Activated naive CD4-positive, alpha-beta T cell treated with anti-CD3 and anti-CD28 coated beads, Interleukin-2, amount 50 U/mL, for 72 hours (primary cell): ENCODE measurements around the gene CCDC149. TPM values are rescaled to one million over a fixed set of nuclear protein-coding genes. Genes with fewer than 3 reads are reported as not detected.
A peak's percentile ranks its signal among the peaks of the same experiment; 100 is the strongest.

ENCODE experiments used
- ATAC-seq, 2 donors: fragments of 150-1000 bp; cut with Tn5 transposase; 2 replicates each; pipeline ENCODE4 v1.10.0; 2021; ENCODE audit warnings: mild to moderate bottlenecking in 2 of 2, moderate library complexity in 2 of 2
- DNase-seq, 2 donors: peaks; one replicate each; pipeline ENCODE4 v3.0.0; 2021 to 2022; ENCODE audit warnings: low spot score in 2 of 2
- H3K27ac Mint-ChIP-seq, 2 donors: one replicate each; pipeline ENCODE4 v1.8.0; 2022; ENCODE audit warnings: mild to moderate bottlenecking in 2 of 2, mixed read lengths in 2 of 2
- H3K36me3 Mint-ChIP-seq, 2 donors: one replicate each; pipeline ENCODE4 v1.8.0; 2022; ENCODE audit warnings: mixed read lengths in 2 of 2
- H3K9me3 Mint-ChIP-seq, 2 donors: one replicate each; pipeline ENCODE4 v1.8.0; 2022; ENCODE audit warnings: mixed read lengths in 2 of 2
- total RNA-seq, 2 donors: library from RNA; stranded (reverse); gene quantifications; one replicate each; pipeline ENCODE4 v1.2.3, GENCODE V29; 2022

Gene CCDC149
- total RNA-seq, result under 1 TPM; 0.31 to 0.61 TPM

- H3K36me3 Mint-ChIP-seq, result peaks cover 18 to 20% of the 10 kb centered on the region in 2 donors
- DNase-seq, result peak in 1 of 2 donors; percentile 7
These were observed at the start of gene CCDC149 for GRCh38 chr4:24912252-24913118. CCDC149 (minus strand) TSS chr4:24913042; CDS start chr4:24912864, 178 bp downstream.

GRCh38 chr4:24957886-24958285 lies 45.0 kb upstream of the CCDC149 start:
- peaks cover 0 to 4% of the 10 kb centered on the region in 2 donors for H3K36me3 Mint-ChIP-seq
- H3K9me3 Mint-ChIP-seq, result peaks cover 11% of the 10 kb centered on the region in 2 donors
- DNase-seq (no peak), ATAC-seq (no peak)
- H3K27ac Mint-ChIP-seq, result no peak overlapping the region

More at GRCh38 chr4:24912252-24913118, at the start of gene CCDC149:
- Mint-ChIP-seq H3K9me3 (peaks cover 8% of the 10 kb centered on the region in 2 donors), H3K27ac (no peak within 1 kb of the TSS)
- peak; percentile 36 to 67 for ATAC-seq

GRCh38 chr4:24956763-24957162 lies 43.9 kb upstream of the CCDC149 start:
- H3K9me3 Mint-ChIP-seq, result peaks cover 11% of the 10 kb centered on the region in 2 donors
- DNase-seq (no peak), ATAC-seq (no peak)
- H3K27ac Mint-ChIP-seq, result no peak overlapping the region
- peaks cover 0 to 4% of the 10 kb centered on the region in 2 donors for H3K36me3 Mint-ChIP-seq

GRCh38 chr4:24956091-24956490 lies 43.2 kb upstream of the CCDC149 start:
- no peak for DNase-seq
- ATAC-seq, result no peak
- no peak overlapping the region for H3K27ac Mint-ChIP-seq
- peaks cover 11% of the 10 kb centered on the region in 2 donors for H3K9me3 Mint-ChIP-seq
- peaks cover 0 to 4% of the 10 kb centered on the region in 2 donors for H3K36me3 Mint-ChIP-seq

- no peak for ATAC-seq
- peaks cover 5% of the 10 kb centered on the region in 2 donors for H3K9me3 Mint-ChIP-seq
- H3K27ac Mint-ChIP-seq, result no peak overlapping the region
These were observed 39.8 kb upstream of the CCDC149 start for GRCh38 chr4:24952667-24953066.

GRCh38 chr4:24949970-24950369 lies 37.1 kb upstream of the CCDC149 start:
- Mint-ChIP-seq H3K27ac (no peak overlapping the region), H3K9me3 (peaks cover 5% of the 10 kb centered on the region in 2 donors), H3K36me3 (no peaks in the 10 kb centered on the region)
- DNase-seq (no peak), ATAC-seq (no peak)

More at GRCh38 chr4:24952667-24953066, 39.8 kb upstream of the CCDC149 start:
- no peaks in the 10 kb centered on the region for H3K36me3 Mint-ChIP-seq
- no peak for DNase-seq

- ATAC-seq, result no peak
- Mint-ChIP-seq H3K27ac (no peak overlapping the region), H3K9me3 (peaks cover 29 to 35% of the 10 kb centered on the region in 2 donors), H3K36me3 (peaks cover 15 to 28% of the 10 kb centered on the region in 2 donors)
- DNase-seq, result no peak
These were observed 25.1 kb upstream of the CCDC149 start for GRCh38 chr4:24937917-24938281.

GRCh38 chr4:24937176-24937916 lies 24.5 kb upstream of the CCDC149 start:
- H3K9me3 Mint-ChIP-seq, result peaks cover 33 to 35% of the 10 kb centered on the region in 2 donors
- DNase-seq (no peak), ATAC-seq (no peak)
- peaks cover 15 to 28% of the 10 kb centered on the region in 2 donors for H3K36me3 Mint-ChIP-seq
- no peak overlapping the region for H3K27ac Mint-ChIP-seq

GRCh38 chr4:24935856-24936255 lies 23.0 kb upstream of the CCDC149 start:
- peaks cover 15 to 28% of the 10 kb centered on the region in 2 donors for H3K36me3 Mint-ChIP-seq
- DNase-seq, result no peak
- H3K27ac Mint-ChIP-seq, result no peak overlapping the region
- peaks cover 33 to 35% of the 10 kb centered on the region in 2 donors for H3K9me3 Mint-ChIP-seq
- ATAC-seq, result no peak

- peaks cover 30% of the 10 kb centered on the region in 2 donors for H3K9me3 Mint-ChIP-seq
- peaks cover 15 to 25% of the 10 kb centered on the region in 2 donors for H3K36me3 Mint-ChIP-seq
- ATAC-seq, result no peak
- no peak for DNase-seq
- peak overlapping the region in 1 of 2 donors; percentile 62 for H3K27ac Mint-ChIP-seq
These were observed 21.5 kb upstream of the CCDC149 start for GRCh38 chr4:24934311-24934710.

GRCh38 chr4:24933684-24934275 lies 20.9 kb upstream of the CCDC149 start:
- DNase-seq (no peak), ATAC-seq (no peak)
- H3K9me3 Mint-ChIP-seq, result peaks cover 30% of the 10 kb centered on the region in 2 donors
- no peak overlapping the region for H3K27ac Mint-ChIP-seq
- peaks cover 15 to 23% of the 10 kb centered on the region in 2 donors for H3K36me3 Mint-ChIP-seq

GRCh38 chr4:24932515-24933225 lies 19.8 kb upstream of the CCDC149 start:
- DNase-seq, result no peak
- ATAC-seq, result no peak
- H3K9me3 Mint-ChIP-seq, result peaks cover 23 to 26% of the 10 kb centered on the region in 2 donors
- no peak overlapping the region for H3K27ac Mint-ChIP-seq
- H3K36me3 Mint-ChIP-seq, result peaks cover 4 to 18% of the 10 kb centered on the region in 2 donors

GRCh38 chr4:24930151-24930550 lies 17.3 kb upstream of the CCDC149 start:
- Mint-ChIP-seq H3K36me3 (peaks cover 0 to 7% of the 10 kb centered on the region in 2 donors), H3K9me3 (peaks cover 10 to 16% of the 10 kb centered on the region in 2 donors), H3K27ac (no peak overlapping the region)
- DNase-seq (no peak), ATAC-seq (no peak)

- DNase-seq (no peak), ATAC-seq (no peak)
- Mint-ChIP-seq H3K36me3 (no peaks in the 10 kb centered on the region), H3K27ac (no peak overlapping the region), H3K9me3 (peaks cover 0 to 7% of the 10 kb centered on the region in 2 donors)
These were observed 15.9 kb upstream of the CCDC149 start for GRCh38 chr4:24928708-24929107.

GRCh38 chr4:24927049-24927448 lies 14.2 kb upstream of the CCDC149 start:
- DNase-seq (no peak), ATAC-seq (no peak)
- Mint-ChIP-seq H3K9me3 (peaks cover 3 to 4% of the 10 kb centered on the region in 2 donors), H3K36me3 (no peaks in the 10 kb centered on the region), H3K27ac (no peak overlapping the region)

- Mint-ChIP-seq H3K27ac (no peak overlapping the region), H3K36me3 (no peaks in the 10 kb centered on the region), H3K9me3 (peaks cover 4 to 10% of the 10 kb centered on the region in 2 donors)
- ATAC-seq, result peak in 1 of 2 donors; percentile 52
- DNase-seq, result no peak
These were observed 11.5 kb upstream of the CCDC149 start for GRCh38 chr4:24924309-24924781.
